Measurements from ENCODE around the gene LAMB1. TPM values are rescaled to one million over a fixed set of nuclear protein-coding genes. Genes with fewer than 3 reads are reported as not detected.
"Not testable (repeated sequence)": the region's sequence is repeated elsewhere in the genome, so short reads cannot be mapped to it uniquely, and the experiment has no call there.

The LAMB1 gene
- total RNA-seq, 4 donors from 2014 or later, result 43.9 to 84.8 (median 65.2) TPM

DNA sequence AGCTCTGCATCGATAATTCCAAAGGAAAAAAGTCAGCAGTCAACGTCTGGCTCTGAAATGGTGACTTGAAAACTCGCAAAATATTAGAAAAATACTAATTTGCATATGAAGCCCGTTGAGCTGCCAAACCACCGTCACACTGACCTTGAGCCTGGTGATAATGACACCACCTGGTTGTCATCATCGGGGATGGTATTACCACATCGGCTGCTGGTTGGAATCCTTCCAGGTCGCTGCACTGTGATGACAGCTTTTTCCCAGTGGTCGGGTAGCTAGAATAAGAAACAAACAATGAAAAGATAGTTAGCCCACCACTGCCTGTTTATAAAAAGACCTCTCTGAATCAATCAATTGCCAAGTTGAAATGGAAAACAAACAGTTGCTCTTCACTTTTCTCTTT is 41.6 kb downstream of the LAMB1 start:
- H3K4me3 ChIP-seq (ENCODE audit: low read depth, poor library complexity, severe bottlenecking), result no peak overlapping the region
- intact Hi-C loops (cut with DNase I; ENCODE audit: low total_unique reads), result no loop called here
- peak; percentile 52 to 95 for DNase-seq (ENCODE audit: low spot score in 2 of 2)
- no peak for TF ChIP-seq CTCF (IDR thresholded peaks at IDR 0.05)
- 59 to 68% methylated on average over 9 of the region's 9 CpGs for WGBS, 2 donors

DNA sequence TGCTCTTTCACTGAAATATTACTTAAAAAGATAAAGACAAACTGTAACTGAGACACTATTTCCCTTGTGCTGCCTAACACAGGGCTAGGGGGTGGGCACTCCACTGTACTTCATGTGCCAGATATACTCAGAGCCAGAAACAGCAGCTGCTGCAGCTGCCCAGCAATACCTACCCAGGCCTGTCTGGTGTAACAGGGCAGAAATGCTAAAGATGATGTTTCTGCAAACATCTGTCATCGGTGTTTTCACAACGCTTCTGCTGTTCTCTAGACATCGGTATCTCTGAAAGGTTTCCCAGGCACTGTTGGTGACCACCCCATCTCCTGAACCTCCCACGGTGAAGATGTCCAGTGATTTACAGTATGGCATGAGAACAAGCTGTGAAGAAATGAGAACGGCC is 42.7 kb downstream of the LAMB1 start:
- TF ChIP-seq POLR2A (IDR thresholded peaks at IDR 0.05) (no peak), CTCF (IDR thresholded peaks at IDR 0.05) (no peak)
- intact Hi-C loops (cut with DNase I; ENCODE audit: low total_unique reads), result no loop called here
- 94 to 97% methylated on average over 5 of the region's 5 CpGs for WGBS, 2 donors
- no peak for DNase-seq (ENCODE audit: low spot score in 2 of 2)
- no peak overlapping the region for H3K4me3 ChIP-seq (ENCODE audit: low read depth, poor library complexity, severe bottlenecking)

- peak in 1 of 2 donors; percentile 80 for DNase-seq (ENCODE audit: low spot score in 2 of 2)
- no peak for TF ChIP-seq POLR2A (IDR thresholded peaks at IDR 0.05)
- no peak for TF ChIP-seq CTCF (IDR thresholded peaks at IDR 0.05)
- WGBS, 2 donors, result 58 to 64% methylated on average over 10 of the region's 10 CpGs
- H3K4me3 ChIP-seq (ENCODE audit: low read depth, poor library complexity, severe bottlenecking), result no peak overlapping the region
- intact Hi-C loops (cut with DNase I; ENCODE audit: low total_unique reads), result no loop called here
Observed at GRCh38 chr7:107959527-107959898, 43.4 kb downstream of the LAMB1 start.

GRCh38 chr7:107958764-107959526 is 44.0 kb downstream of the LAMB1 start:
- intact Hi-C loops (cut with DNase I; ENCODE audit: low total_unique reads), result no loop called here
- 47% methylated on average over 14 of the region's 14 CpGs for WGBS, 2 donors

DNA sequence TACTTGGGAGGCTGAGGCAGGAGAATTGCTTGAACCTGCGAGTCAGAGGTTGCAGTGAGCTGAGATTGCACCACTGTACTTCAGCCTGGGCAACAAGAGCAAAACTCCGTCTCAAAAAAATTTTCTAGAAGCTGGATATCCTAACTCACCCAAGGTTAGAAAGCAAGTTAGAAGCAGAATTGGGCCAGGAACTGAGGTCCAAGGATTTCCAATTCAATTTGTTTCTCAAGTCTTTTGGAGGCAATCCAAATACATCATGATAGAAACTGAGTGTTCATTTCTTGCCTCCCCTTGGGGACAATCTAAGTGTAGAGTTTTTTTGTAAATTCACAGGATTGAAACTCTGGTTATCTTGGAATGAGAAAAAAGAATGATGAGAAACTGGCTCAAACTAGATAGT is 45.5 kb downstream of the LAMB1 start:
- no peak overlapping the region for H3K4me3 ChIP-seq (ENCODE audit: low read depth, poor library complexity, severe bottlenecking)
- DNase-seq (ENCODE audit: low spot score in 2 of 2), result peak in 1 of 2 donors; percentile 70
- no peak for TF ChIP-seq CTCF (IDR thresholded peaks at IDR 0.05)
- no peak for TF ChIP-seq POLR2A (IDR thresholded peaks at IDR 0.05)
- 67 to 72% methylated on average over 2 of the region's 2 CpGs for WGBS, 2 donors
- intact Hi-C loops (cut with DNase I; ENCODE audit: low total_unique reads), result no loop called here

More at GRCh38 chr7:107958764-107959526, 44.0 kb downstream of the LAMB1 start:
- DNase-seq (ENCODE audit: low spot score in 2 of 2), result peak; percentile 66 to 83
- TF ChIP-seq CTCF (IDR thresholded peaks at IDR 0.05) (no peak), POLR2A (IDR thresholded peaks at IDR 0.05) (no peak)
- H3K4me3 ChIP-seq (ENCODE audit: low read depth, poor library complexity, severe bottlenecking), result no peak overlapping the region

- H3K4me3 ChIP-seq (ENCODE audit: low read depth, poor library complexity, severe bottlenecking); intact Hi-C loops (cut with DNase I; ENCODE audit: low total_unique reads): not testable (repeated sequence)
- 97% methylated on average over 4 of the region's 4 CpGs for WGBS, 2 donors
- DNase-seq (ENCODE audit: low spot score in 2 of 2), result peak in 1 of 2 donors; percentile 78
Observed at GRCh38 chr7:107956950-107957349, 46.0 kb downstream of the LAMB1 start.

Data from lower leg skin (tissue), 4 donors.